C4-2B (cell line): Measurements from ENCODE around the gene LSMEM2.

ENCODE experiments used
- CTCF ChIP-seq: fragments of 450-650 bp; conservative IDR thresholded peaks from 2 replicates; pipeline ENCODE4 v1.5.1; 2017; ENCODE audit warnings: mild to moderate bottlenecking
- ZFX ChIP-seq: fragments of 450-650 bp; IDR thresholded peaks from 2 replicates; pipeline ENCODE4 v1.6.1; 2017

GRCh38 chr3:50250514-50250913, 28.4 kb upstream of the LSMEM2 start:
- TF ChIP-seq CTCF (no peak), ZFX (no peak)
